NB4 (cell line): ENCODE results near the gene PERM1.
"Not testable (repeated sequence)": the region's sequence is repeated elsewhere in the genome, so short reads cannot be mapped to it uniquely, and the experiment has no call there.

Experiments used
- DNase-seq: peaks from one replicate; pipeline ENCODE4 v3.0.0; 2010; ENCODE audit warnings: low read depth
- H3K4me3 ChIP-seq: one replicate; pipeline ENCODE4 v1.5.1; 2011; ENCODE audit warnings: mild to moderate bottlenecking, low read depth, low read length, moderate library complexity
- MYC ChIP-seq: IDR thresholded peaks from 2 replicates; pipeline ENCODE4 v1.6.1; 2011; ENCODE audit warnings: low read depth, low read length
- POLR2A ChIP-seq: IDR thresholded peaks from 2 replicates; pipeline ENCODE4 v1.6.1; 2011; ENCODE audit warnings: mild to moderate bottlenecking; ENCODE audit not compliant: insufficient read length; ENCODE audit errors: extremely low read depth
- TF ChIP-seq, protein P1 (sequence below): IDR thresholded peaks from one replicate; pipeline ENCODE4 v1.5.1; 2012; ENCODE audit warnings: low read depth, low read length
- TF ChIP-seq, protein P2 (sequence below): IDR thresholded peaks from 2 replicates; pipeline ENCODE4 v1.6.1; 2011; ENCODE audit warnings: low read depth, low read length

PERM1 gene

DNA sequence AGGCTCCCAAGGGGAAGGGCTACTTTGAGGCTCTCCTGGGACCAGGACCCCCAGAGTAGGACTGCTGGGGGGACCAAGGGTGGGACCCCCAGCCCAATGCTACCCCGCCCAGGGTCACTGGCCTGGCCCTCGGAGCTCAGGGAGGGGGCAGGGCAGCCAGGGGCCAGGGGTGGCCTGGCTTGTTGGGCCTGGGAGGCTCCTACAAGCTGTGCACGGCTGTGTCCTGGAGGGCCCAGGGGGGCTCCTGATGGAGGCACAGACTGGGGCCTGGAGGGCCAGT, 15.8 kb upstream of the PERM1 start:
- no peak for TF ChIP-seq MYC
- TF ChIP-seq, protein P1, sequence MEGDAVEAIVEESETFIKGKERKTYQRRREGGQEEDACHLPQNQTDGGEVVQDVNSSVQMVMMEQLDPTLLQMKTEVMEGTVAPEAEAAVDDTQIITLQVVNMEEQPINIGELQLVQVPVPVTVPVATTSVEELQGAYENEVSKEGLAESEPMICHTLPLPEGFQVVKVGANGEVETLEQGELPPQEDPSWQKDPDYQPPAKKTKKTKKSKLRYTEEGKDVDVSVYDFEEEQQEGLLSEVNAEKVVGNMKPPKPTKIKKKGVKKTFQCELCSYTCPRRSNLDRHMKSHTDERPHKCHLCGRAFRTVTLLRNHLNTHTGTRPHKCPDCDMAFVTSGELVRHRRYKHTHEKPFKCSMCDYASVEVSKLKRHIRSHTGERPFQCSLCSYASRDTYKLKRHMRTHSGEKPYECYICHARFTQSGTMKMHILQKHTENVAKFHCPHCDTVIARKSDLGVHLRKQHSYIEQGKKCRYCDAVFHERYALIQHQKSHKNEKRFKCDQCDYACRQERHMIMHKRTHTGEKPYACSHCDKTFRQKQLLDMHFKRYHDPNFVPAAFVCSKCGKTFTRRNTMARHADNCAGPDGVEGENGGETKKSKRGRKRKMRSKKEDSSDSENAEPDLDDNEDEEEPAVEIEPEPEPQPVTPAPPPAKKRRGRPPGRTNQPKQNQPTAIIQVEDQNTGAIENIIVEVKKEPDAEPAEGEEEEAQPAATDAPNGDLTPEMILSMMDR, result no peak
- no peak for TF ChIP-seq POLR2A
- TF ChIP-seq, protein P2, sequence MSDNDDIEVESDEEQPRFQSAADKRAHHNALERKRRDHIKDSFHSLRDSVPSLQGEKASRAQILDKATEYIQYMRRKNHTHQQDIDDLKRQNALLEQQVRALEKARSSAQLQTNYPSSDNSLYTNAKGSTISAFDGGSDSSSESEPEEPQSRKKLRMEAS, result no peak
- DNase-seq, result no peak
- H3K4me3 ChIP-seq, result no peak overlapping the region

DNA sequence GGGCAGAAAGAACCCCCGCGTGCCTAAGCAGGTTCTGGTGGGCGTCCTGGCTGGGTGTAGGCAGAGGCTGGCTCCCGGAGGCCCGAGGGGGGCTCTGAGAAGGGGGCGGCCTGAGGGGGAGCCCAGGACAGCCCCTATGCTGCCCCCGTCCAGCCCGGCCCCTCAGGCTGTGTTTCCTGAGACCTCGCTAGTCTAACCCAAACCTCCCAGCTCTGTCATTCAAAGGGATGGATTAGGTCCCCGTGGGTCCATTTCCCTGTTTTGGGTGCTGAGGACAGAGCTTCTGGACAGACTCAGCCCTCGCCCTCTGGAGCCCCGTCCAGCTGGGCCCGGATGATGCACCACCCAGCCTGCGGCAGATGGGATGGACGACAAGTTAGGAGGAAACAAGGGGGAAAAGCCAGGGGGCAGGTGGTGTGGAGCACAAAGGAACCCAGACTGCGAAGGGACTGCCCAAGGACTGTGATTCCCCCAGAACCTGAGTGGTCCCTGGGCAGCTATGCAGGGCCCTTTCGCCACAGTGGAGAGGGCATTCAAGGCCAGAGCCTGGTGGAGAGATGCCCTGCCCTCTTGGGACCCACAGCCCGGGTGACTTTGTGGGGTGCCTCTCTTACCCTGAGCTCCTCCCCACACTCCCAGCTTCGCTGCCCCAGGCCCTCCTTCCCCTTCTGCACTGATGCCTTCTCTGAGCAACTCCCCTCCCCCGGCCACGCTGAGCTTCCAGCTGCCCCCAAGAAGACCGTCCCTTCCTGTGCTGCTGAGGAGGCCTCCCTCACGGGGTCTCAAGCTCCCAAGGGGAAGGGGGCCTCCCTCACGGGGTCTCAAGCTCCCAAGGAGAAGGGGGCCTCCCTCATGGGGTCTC, 15.2 kb upstream of the PERM1 start:
- TF ChIP-seq, protein P2, result no peak
- no peak overlapping the region for H3K4me3 ChIP-seq
- DNase-seq, result peak; percentile 32

DNA sequence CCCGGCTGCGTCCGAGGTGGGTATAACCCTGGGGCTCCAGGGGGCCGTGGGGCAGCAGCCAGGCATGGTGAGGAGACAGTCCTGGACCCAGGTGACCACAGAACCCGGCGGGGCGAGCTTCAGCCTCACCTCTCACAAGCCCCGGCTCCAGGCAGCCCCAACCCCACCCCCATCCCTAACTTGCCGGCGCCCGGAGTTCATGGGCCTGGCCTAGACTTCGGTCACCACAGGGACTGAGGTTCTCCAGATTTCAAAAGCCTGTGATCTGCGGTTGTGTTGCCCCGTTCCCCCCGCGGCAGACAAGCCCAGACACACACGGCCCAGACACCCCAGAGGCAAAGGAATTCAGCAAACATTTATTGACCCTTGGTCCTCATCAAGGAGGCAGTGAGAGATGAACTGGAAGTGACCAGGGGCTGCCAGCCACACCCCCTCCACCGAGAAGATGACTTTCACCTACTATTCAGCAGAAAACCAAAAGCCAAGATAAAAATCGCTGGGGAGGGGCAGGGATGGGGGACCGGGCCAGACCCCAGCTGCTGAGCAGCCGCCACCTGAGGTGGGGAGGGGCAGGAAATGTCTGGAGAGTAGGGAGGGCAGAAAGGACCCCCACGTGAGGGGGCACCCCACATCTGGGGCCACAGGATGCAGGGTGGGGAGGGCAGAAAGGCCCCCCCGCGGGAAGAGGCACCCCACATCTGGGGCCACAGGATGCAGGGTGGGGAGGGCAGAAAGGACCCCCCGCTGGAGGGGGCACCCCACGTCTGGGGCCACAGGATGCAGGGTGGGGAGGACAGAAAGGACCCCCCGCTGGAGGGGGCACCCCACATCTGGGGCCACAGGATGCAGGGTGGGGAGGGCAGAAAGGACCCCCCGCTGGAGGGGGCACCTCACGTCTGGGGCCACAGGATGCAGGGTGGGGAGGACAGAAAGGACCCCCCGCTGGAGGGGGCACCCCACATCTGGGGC, 14.1 kb upstream of the PERM1 start:
- TF ChIP-seq MYC (no peak), POLR2A (no peak)
- TF ChIP-seq, protein P1, result no peak
- TF ChIP-seq, protein P2, result no peak
- DNase-seq, result no peak
- H3K4me3 ChIP-seq, result no peak overlapping the region

DNA sequence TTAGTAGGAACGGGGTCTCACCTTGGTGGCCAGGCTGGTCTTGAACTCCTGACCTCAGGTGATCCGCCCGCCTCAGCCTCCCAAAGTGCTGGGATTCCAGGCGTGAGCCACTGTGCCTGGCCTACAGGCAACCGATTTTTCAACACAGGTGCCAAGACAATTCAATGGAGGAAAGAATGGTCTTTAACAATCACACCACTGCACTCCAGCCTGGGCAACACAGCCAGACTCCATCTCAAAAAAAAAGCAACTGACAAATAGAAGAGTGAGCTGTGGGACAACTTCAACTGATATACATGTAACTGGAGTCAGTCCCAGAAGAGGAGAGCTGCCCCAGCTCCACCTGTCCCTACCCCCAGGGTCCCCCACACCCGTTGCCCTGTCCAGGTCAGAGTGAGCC, 12.7 kb upstream of the PERM1 start:
- not testable (repeated sequence) for H3K4me3 ChIP-seq, DNase-seq

DNA sequence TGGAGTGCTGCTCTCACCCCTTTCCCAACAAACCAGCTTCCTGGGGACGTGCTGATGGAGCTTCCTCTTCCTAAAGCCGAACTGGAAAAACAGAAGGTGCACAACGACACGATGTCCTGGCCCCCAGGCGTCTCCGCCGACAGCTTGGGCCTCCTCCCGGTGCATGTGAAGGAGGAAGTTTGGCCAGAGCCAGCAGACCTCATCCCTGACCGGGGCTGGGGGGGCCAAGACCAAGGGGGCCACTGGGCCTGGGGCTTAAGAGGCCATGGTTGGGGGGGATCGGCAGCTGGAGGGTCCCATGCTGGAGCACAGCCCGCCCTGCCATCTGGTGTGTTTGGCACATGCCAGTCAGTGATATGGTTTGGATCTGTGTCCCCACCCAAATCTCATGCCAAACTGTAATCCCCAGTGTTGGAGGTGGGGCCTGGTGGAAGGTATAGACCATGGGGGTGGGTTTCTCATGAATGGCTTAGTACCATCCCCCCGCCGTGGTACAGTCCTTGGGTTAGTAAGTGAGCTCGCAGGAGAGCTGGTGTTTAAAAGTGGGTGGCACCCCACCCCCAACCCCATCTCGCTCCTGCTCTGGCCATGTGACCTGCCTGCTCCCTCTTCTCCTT, 11.6 kb upstream of the PERM1 start:
- TF ChIP-seq POLR2A (no peak), MYC (no peak)
- TF ChIP-seq, protein P1, result no peak
- TF ChIP-seq, protein P2, result no peak
- DNase-seq, result no peak
- no peak overlapping the region for H3K4me3 ChIP-seq

DNA sequence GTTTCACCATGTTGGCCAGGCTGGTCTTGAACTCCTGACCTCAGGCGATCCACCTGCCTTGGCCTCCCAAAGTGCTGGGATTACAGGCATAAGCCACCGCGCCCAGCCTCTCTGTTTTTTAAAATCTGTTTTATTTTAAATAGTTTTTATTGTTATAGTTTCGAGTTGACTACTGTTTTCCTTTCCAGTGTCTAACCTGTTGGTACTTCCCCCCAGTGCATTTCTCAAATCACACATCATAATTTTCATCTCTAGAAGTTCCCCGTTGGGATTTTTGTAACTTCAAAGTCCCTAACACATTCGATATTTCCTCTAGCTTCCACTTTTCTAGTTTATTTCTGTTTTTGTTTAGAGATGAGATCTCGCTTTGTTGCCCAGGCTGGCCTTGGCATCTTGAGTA, 10.5 kb upstream of the PERM1 start:
- no peak overlapping the region for H3K4me3 ChIP-seq
- no peak for DNase-seq
- TF ChIP-seq POLR2A, result no peak
- no peak for TF ChIP-seq MYC
- TF ChIP-seq, protein P1, result no peak
